Endothelial cell of umbilical vein (primary cell): ENCODE measurements around the gene ADAMTSL5. TPM values are rescaled to one million over a fixed set of nuclear protein-coding genes. Genes with fewer than 3 reads are reported as not detected.

Source experiments
- BruUV-seq: library from RNA; stranded (reverse); fragments of 400-500 nt; replicated peaks from 2 replicates; lab custom pipeline; 2021; lab: Mats Ljungman, UMichigan
- CTCF ChIA-PET: fragments of 300-600, 350-600 bp; sonication (Branson Sonifier 250); formaldehyde crosslinking; loops from one replicate; lab custom pipeline; 2021; ENCODE audit warnings: antibody characterized with exemption, inconsistent platforms; lab: Charles Lee
- POLR2A ChIA-PET: fragments of 300-600, 350-600 bp; sonication (Branson Sonifier 250); formaldehyde crosslinking; loops from one replicate; lab custom pipeline; 2021; ENCODE audit warnings: antibody characterized with exemption, inconsistent platforms; lab: Charles Lee
- DNase-seq: peaks from one replicate; pipeline ENCODE4 v3.0.0-alpha.2; 2011; ENCODE audit warnings: low read depth, low spot score
- FAIRE-seq: peaks from 2 replicates; lab custom pipeline; 2011; peaks lifted over from hg19 to GRCh38; lab: Jason Lieb, UNC
- H2AFZ ChIP-seq: 2 replicates; pipeline ENCODE4 v1.6.0; 2012; ENCODE audit warnings: low read depth, low read length, control low read depth, inconsistent platforms
- H3K27ac ChIP-seq: 2 replicates; pipeline ENCODE4 v1.5.1; 2011; ENCODE audit warnings: low read depth, mild to moderate bottlenecking, control low read depth, low read length, moderate library complexity; ENCODE audit not compliant: insufficient read depth
- H3K27me3 ChIP-seq, 2 experiments: 2 replicates each; pipeline versions ENCODE4 v1.6.0 to v1.6.1; 2011; ENCODE audit warnings: low read length in 2 of 2, mixed read lengths in 1 of 2; ENCODE audit not compliant: control insufficient read depth in 2 of 2, insufficient read depth in 2 of 2
- H3K36me3 ChIP-seq, 2 experiments: 2 replicates in 1 of 2; 3 replicates in 1 of 2; pipeline ENCODE4 v1.5.1; 2011; ENCODE audit warnings: low read length in 2 of 2, mild to moderate bottlenecking in 1 of 2, moderate library complexity in 1 of 2; ENCODE audit not compliant: control insufficient read depth in 2 of 2, insufficient read depth in 2 of 2; ENCODE audit errors: extremely low read depth in 1 of 2
- H3K4me1 ChIP-seq: 3 replicates; pipeline ENCODE4 v1.5.1; 2011; ENCODE audit warnings: mild to moderate bottlenecking, low read length; ENCODE audit not compliant: control insufficient read depth, insufficient read depth; ENCODE audit errors: extremely low read depth
- H3K4me2 ChIP-seq: 2 replicates; pipeline ENCODE4 v1.6.1; 2011; ENCODE audit warnings: low read length, control low read depth, mixed read lengths; ENCODE audit not compliant: insufficient read depth
- H3K4me3 ChIP-seq, 3 experiments: fragments of 200-600 bp in 1 of 3; sonication (generic), shearing (Covaris generic) in 1 of 3; replicated peaks in 1 of 3; 2 replicates each; pipeline ENCODE4 v1.5.1; 2011 to 2016; ENCODE audit warnings: control low read depth in 3 of 3, low read length in 3 of 3, mild to moderate bottlenecking in 2 of 3, inconsistent platforms in 1 of 3, low read depth in 1 of 3, moderate library complexity in 1 of 3; ENCODE audit not compliant: insufficient read depth in 1 of 3
- H3K79me2 ChIP-seq: 2 replicates; pipeline ENCODE4 v1.6.0; 2012; ENCODE audit warnings: low read length, inconsistent platforms; ENCODE audit not compliant: control insufficient read depth, insufficient read depth
- H3K9ac ChIP-seq: replicated peaks from 2 replicates; pipeline ENCODE3; 2011; ENCODE audit warnings: low read length, control low read depth; ENCODE audit not compliant: insufficient read depth; ENCODE audit errors: extremely low read depth
- H3K9me1 ChIP-seq: replicated peaks from 3 replicates; pipeline ENCODE4 v1.6.0; 2011; ENCODE audit warnings: mild to moderate bottlenecking, low read length; ENCODE audit not compliant: control insufficient read depth, insufficient read depth; ENCODE audit errors: extremely low read depth
- H3K9me3 ChIP-seq: replicated peaks from 2 replicates; pipeline ENCODE4 v1.5.1; 2012; ENCODE audit warnings: low read length, inconsistent platforms; ENCODE audit not compliant: control insufficient read depth, insufficient read depth
- H4K20me1 ChIP-seq: replicated peaks from 2 replicates; pipeline ENCODE3; 2011; ENCODE audit warnings: mild to moderate bottlenecking, low read length; ENCODE audit not compliant: control insufficient read depth, insufficient read depth; ENCODE audit errors: extremely low read depth
- EZH2 ChIP-seq: IDR thresholded peaks from 2 replicates; pipeline ENCODE4 v1.6.1; 2012; ENCODE audit warnings: borderline replicate concordance, low read depth, mild to moderate bottlenecking, moderate library complexity, low read length, inconsistent platforms; ENCODE audit not compliant: severe bottlenecking
- FOS ChIP-seq: IDR thresholded peaks from 2 replicates; pipeline ENCODE4 v1.6.1; 2011; ENCODE audit warnings: mild to moderate bottlenecking, low read length, moderate library complexity, borderline replicate concordance; ENCODE audit not compliant: insufficient read depth
- GATA2 ChIP-seq: IDR thresholded peaks from 2 replicates; pipeline ENCODE4 v1.7.0; 2011; ENCODE audit warnings: low read depth, mild to moderate bottlenecking, moderate library complexity, mixed read lengths, low read length; ENCODE audit not compliant: insufficient read length, insufficient read depth
- JUN ChIP-seq: IDR thresholded peaks from 2 replicates; pipeline ENCODE4 v1.6.1; 2011; ENCODE audit warnings: borderline replicate concordance, low read depth; ENCODE audit not compliant: insufficient read length, insufficient read depth
- MYC ChIP-seq: IDR thresholded peaks from one replicate; pipeline ENCODE4 v1.6.1; 2011; ENCODE audit warnings: mild to moderate bottlenecking, low read depth, low read length
- POLR2A ChIP-seq: IDR thresholded peaks from 2 replicates; pipeline ENCODE4 v1.6.1; 2012; ENCODE audit warnings: low read depth, mild to moderate bottlenecking, control low read depth, low read length
- POLR2AphosphoS5 ChIP-seq: IDR thresholded peaks from 2 replicates; pipeline ENCODE4 v1.6.1; 2012; ENCODE audit warnings: low read depth, mild to moderate bottlenecking, control low read depth, low read length, moderate library complexity; ENCODE audit not compliant: insufficient read depth
- dilution Hi-C: fragments of 300-500 bp; cut with MboI; formaldehyde crosslinking; loops from one replicate; pipeline ENCODE4 v1.15.0; 2019; ENCODE audit warnings: low sequenced_read_pairs; ENCODE audit not compliant: extremely low pct_ligation_motif_present
- intact Hi-C: fragments of 100-400 bp; cut with micrococcal nuclease; formaldehyde crosslinking; loops from one replicate; pipeline ENCODE4 v1.10.0; 2022
- polyA plus RNA-seq, 4 experiments: library from polyadenylated mRNA; depleted of rRNA in 3 of 4; stranded (reverse) in 3 of 4; unstranded in 1 of 4; fragments of >200 nt; gene quantifications; 2 replicates each; pipeline versions ENCODE4 v1.2.1 to v1.2.3, GENCODE V29; 2011 to 2012; ENCODE audit warnings: missing spikeins in 1 of 4
- total RNA-seq: library from RNA; stranded (reverse); gene quantifications from 2 replicates; pipeline ENCODE4 v1.2.3, GENCODE V29; 2021
- TF ChIP-seq, protein P1 (sequence below), 2 donors: IDR thresholded peaks; 1 replicate in 1 of 2; 2 replicates in 1 of 2; pipeline ENCODE4 v1.5.1; 2011; ENCODE audit warnings: low read length in 2 of 2, mild to moderate bottlenecking in 2 of 2, moderate library complexity in 2 of 2, control low read depth in 1 of 2, inconsistent platforms in 1 of 2, low read depth in 1 of 2; ENCODE audit not compliant: insufficient read depth in 1 of 2; ENCODE audit errors: extremely low read depth in 1 of 2
- TF ChIP-seq, protein P2 (sequence below): IDR thresholded peaks from 2 replicates; pipeline ENCODE4 v1.6.1; 2011; ENCODE audit not compliant: insufficient read depth, insufficient read length

ADAMTSL5 gene
- total and polyA plus RNA-seq, 2 donors (not counting 3 experiments of a cell fraction or from before 2014, with no cell fraction given): 0.07 TPM; not detected in 1

DNA sequence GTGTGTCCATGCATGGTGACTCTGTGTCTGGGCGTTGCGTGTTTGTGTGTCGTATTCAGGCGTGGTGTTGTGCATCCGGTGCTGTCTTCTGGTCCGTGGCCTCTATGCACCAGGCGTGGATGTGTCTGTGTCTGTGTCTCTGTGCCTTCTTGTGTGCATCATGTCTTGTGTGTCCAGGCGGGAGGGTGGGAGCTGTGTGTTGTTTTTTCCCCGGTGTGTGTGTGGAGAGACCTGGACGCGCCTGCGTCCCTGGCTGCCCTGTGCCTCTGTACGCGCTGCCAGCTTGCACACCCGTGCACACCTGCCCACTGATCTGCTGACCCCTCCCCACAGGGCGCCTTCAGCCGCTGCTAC, 12.1 kb upstream of the ADAMTSL5 start:
- H3K4me3 ChIP-seq: no peak overlapping the region
- dilution Hi-C loops (no loop called here), intact Hi-C loops (no loop called here)
- H3K4me2 ChIP-seq: no peak overlapping the region
- POLR2A ChIA-PET: no interaction called here
- peaks cover 9 to 12% of the 10 kb centered on the region in 2 experiments for H3K27me3 ChIP-seq
- DNase-seq (no peak), FAIRE-seq (no peak)
- no peaks in the 10 kb centered on the region for H3K9me3 ChIP-seq
- no peaks in the 10 kb centered on the region for H3K4me1 ChIP-seq
- no peaks in the 10 kb centered on the region for H3K36me3 ChIP-seq
- H4K20me1 ChIP-seq: no peaks in the 10 kb centered on the region
- H3K9me1 ChIP-seq: no peaks in the 10 kb centered on the region
- H3K9ac ChIP-seq: no peak overlapping the region
- H3K79me2 ChIP-seq: no peaks in the 10 kb centered on the region
- CTCF ChIA-PET: no interaction called here
- no peak overlapping the region for H2AFZ ChIP-seq
- no peak overlapping the region for H3K27ac ChIP-seq
- TF ChIP-seq MYC (no peak), FOS (no peak), GATA2 (no peak)
- TF ChIP-seq, protein P1, sequence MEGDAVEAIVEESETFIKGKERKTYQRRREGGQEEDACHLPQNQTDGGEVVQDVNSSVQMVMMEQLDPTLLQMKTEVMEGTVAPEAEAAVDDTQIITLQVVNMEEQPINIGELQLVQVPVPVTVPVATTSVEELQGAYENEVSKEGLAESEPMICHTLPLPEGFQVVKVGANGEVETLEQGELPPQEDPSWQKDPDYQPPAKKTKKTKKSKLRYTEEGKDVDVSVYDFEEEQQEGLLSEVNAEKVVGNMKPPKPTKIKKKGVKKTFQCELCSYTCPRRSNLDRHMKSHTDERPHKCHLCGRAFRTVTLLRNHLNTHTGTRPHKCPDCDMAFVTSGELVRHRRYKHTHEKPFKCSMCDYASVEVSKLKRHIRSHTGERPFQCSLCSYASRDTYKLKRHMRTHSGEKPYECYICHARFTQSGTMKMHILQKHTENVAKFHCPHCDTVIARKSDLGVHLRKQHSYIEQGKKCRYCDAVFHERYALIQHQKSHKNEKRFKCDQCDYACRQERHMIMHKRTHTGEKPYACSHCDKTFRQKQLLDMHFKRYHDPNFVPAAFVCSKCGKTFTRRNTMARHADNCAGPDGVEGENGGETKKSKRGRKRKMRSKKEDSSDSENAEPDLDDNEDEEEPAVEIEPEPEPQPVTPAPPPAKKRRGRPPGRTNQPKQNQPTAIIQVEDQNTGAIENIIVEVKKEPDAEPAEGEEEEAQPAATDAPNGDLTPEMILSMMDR (IDR thresholded peaks at IDR 0.05; ENCODE audit: extremely low read depth in 1 of 2, insufficient read depth in 1 of 2, low read depth in 1 of 2, low read length in 2 of 2): no peak
- BruUV-seq: no TSS peak

DNA sequence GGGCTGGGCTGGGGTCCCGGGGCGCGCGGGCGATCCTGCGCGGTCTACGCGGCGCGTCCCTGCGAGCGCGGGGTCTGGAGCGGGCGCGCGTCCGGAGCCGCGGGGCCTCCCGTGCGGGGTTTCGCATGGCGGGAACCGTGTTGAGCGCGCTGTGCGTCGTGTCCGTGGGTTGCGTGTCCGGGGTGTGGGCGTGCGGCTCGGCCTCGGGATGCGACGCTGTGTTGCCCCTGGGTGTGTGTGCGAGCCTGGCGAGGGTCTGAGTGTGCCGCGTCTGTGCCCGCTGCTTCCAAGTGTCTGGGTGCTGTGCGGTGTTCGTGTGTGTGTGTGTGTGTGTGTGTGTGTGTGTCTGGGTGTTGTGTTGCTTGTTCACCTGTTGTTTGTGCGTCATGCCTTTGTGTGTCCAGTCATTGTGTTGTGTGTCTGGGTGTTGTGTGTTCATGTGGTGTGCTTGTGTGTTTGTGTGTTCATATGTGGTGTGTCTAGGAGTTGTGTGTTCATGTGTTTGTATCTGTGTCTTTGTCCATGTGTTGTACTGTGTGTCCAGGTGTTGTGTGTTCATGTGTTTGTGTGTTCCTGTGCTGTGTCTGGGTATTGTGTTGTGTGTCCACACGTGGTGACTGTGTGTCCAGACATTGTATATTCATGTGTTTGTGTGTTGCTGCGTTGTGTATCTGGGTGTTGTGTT, 11.6 kb upstream of the ADAMTSL5 start:
- H3K9me3 ChIP-seq: no peaks in the 10 kb centered on the region
- no peak overlapping the region for H3K27ac ChIP-seq
- peaks cover 9 to 12% of the 10 kb centered on the region in 2 experiments for H3K27me3 ChIP-seq
- no peak for DNase-seq
- no peaks in the 10 kb centered on the region for H3K79me2 ChIP-seq
- no peak overlapping the region for H3K4me2 ChIP-seq
- FAIRE-seq: no peak
- dilution Hi-C loops (no loop called here), intact Hi-C loops (no loop called here)
- H2AFZ ChIP-seq: no peak overlapping the region
- no peak overlapping the region for H3K9ac ChIP-seq
- H3K4me1 ChIP-seq: no peaks in the 10 kb centered on the region
- ChIA-PET POLR2A (no interaction called here), CTCF (interaction anchor here (1.5 kb wide), 1 partner anchor 80 kb away, joined by 4 read pairs; no protein-coding TSS in a partner anchor)
- TF ChIP-seq EZH2 (no peak), GATA2 (no peak), MYC (no peak), JUN (no peak), POLR2AphosphoS5 (no peak), POLR2A (no peak), FOS (no peak)
- TF ChIP-seq, protein P1 (IDR thresholded peaks at IDR 0.05; ENCODE audit: extremely low read depth in 1 of 2, insufficient read depth in 1 of 2, low read depth in 1 of 2, low read length in 2 of 2): no peak
- TF ChIP-seq, protein P2, sequence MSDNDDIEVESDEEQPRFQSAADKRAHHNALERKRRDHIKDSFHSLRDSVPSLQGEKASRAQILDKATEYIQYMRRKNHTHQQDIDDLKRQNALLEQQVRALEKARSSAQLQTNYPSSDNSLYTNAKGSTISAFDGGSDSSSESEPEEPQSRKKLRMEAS: no peak
- H3K36me3 ChIP-seq: no peaks in the 10 kb centered on the region
- H4K20me1 ChIP-seq: no peaks in the 10 kb centered on the region
- no peaks in the 10 kb centered on the region for H3K9me1 ChIP-seq
- no peak overlapping the region for H3K4me3 ChIP-seq
- no TSS peak for BruUV-seq
